Osteocyte (in vitro differentiated cells): Measurements from ENCODE around the gene PTGDS. TPM values are rescaled to one million over a fixed set of nuclear protein-coding genes. Genes with fewer than 3 reads are reported as not detected.

Source experiments
- DNase-seq: peaks from one replicate; pipeline ENCODE4 v3.0.0; 2021; ENCODE audit warnings: mixed read lengths; ENCODE audit not compliant: unreplicated experiment; ENCODE audit errors: extremely low spot score
- H3K27ac Mint-ChIP-seq: one replicate; pipeline ENCODE4 v1.8.0; 2021; ENCODE audit warnings: mild to moderate bottlenecking, mixed read lengths; ENCODE audit not compliant: unreplicated experiment
- H3K27me3 Mint-ChIP-seq: one replicate; pipeline ENCODE4 v1.8.0; 2021; ENCODE audit warnings: mixed read lengths; ENCODE audit not compliant: unreplicated experiment
- H3K36me3 Mint-ChIP-seq: one replicate; pipeline ENCODE4 v1.8.0; 2021; ENCODE audit warnings: mixed read lengths; ENCODE audit not compliant: unreplicated experiment
- H3K4me1 Mint-ChIP-seq: one replicate; pipeline ENCODE4 v1.8.0; 2021; ENCODE audit warnings: mixed read lengths; ENCODE audit not compliant: unreplicated experiment
- H3K4me3 Mint-ChIP-seq: one replicate; pipeline ENCODE4 v1.8.0; 2021; ENCODE audit warnings: mild to moderate bottlenecking, moderate library complexity, mixed read lengths; ENCODE audit not compliant: unreplicated experiment
- H3K9me3 Mint-ChIP-seq: one replicate; pipeline ENCODE4 v1.8.0; 2021; ENCODE audit warnings: mixed read lengths; ENCODE audit not compliant: unreplicated experiment
- CTCF ChIP-seq: fragments of 200-600 bp; sonication (generic); IDR thresholded peaks from 2 replicates; pipeline ENCODE4 v1.5.0; 2021; ENCODE audit warnings: antibody characterized with exemption, mild to moderate bottlenecking, moderate library complexity
- total RNA-seq: library from RNA; stranded (reverse); gene quantifications from 2 replicates; pipeline ENCODE4 v1.2.1, GENCODE V29; 2021

The PTGDS gene
- total RNA-seq, 1 donor from 2014 or later, result 123 TPM

- H3K27me3 Mint-ChIP-seq, result no peaks in the 10 kb centered on the region
- peaks cover 3% of the 10 kb centered on the region for H3K36me3 Mint-ChIP-seq
- H3K4me3 Mint-ChIP-seq, result no peak overlapping the region
- peaks cover under 1% of the 10 kb centered on the region for H3K4me1 Mint-ChIP-seq
- H3K9me3 Mint-ChIP-seq, result no peaks in the 10 kb centered on the region
- H3K27ac Mint-ChIP-seq, result no peak overlapping the region
- DNase-seq, result no peak
- no peak for TF ChIP-seq CTCF
Measured at GRCh38 chr9:137021568-137021978, 44.3 kb downstream of the PTGDS start.

GRCh38 chr9:137021979-137022661, 44.8 kb downstream of the PTGDS start:
- Mint-ChIP-seq H3K27me3 (no peaks in the 10 kb centered on the region), H3K4me1 (peaks cover 5% of the 10 kb centered on the region), H3K36me3 (peaks cover 2% of the 10 kb centered on the region), H3K9me3 (no peaks in the 10 kb centered on the region), H3K4me3 (no peak overlapping the region), H3K27ac (no peak overlapping the region)
- TF ChIP-seq CTCF, result no peak
- DNase-seq, result no peak

- Mint-ChIP-seq H3K27ac (no peak overlapping the region), H3K36me3 (peaks cover 2% of the 10 kb centered on the region), H3K4me1 (peaks cover 8% of the 10 kb centered on the region), H3K4me3 (no peak overlapping the region), H3K9me3 (no peaks in the 10 kb centered on the region), H3K27me3 (no peaks in the 10 kb centered on the region)
- TF ChIP-seq CTCF, result no peak
- no peak for DNase-seq
Measured at GRCh38 chr9:137022662-137023008, 45.3 kb downstream of the PTGDS start.

- Mint-ChIP-seq H3K9me3 (no peaks in the 10 kb centered on the region), H3K36me3 (peaks cover 2% of the 10 kb centered on the region), H3K27ac (no peak overlapping the region), H3K4me3 (no peak overlapping the region), H3K4me1 (peaks cover 8% of the 10 kb centered on the region), H3K27me3 (no peaks in the 10 kb centered on the region)
- no peak for TF ChIP-seq CTCF
- no peak for DNase-seq
Measured at GRCh38 chr9:137023157-137023556, 45.9 kb downstream of the PTGDS start.

GRCh38 chr9:137023583-137023991, 46.3 kb downstream of the PTGDS start:
- H3K4me1 Mint-ChIP-seq, result peaks cover 8% of the 10 kb centered on the region
- no peaks in the 10 kb centered on the region for H3K27me3 Mint-ChIP-seq
- H3K36me3 Mint-ChIP-seq, result peaks cover 2% of the 10 kb centered on the region
- no peaks in the 10 kb centered on the region for H3K9me3 Mint-ChIP-seq
- no peak overlapping the region for H3K27ac Mint-ChIP-seq
- no peak for TF ChIP-seq CTCF
- no peak overlapping the region for H3K4me3 Mint-ChIP-seq
- no peak for DNase-seq
